ENCODE measurements around the gene NFATC3. TPM values are rescaled to one million over a fixed set of nuclear protein-coding genes. Genes with fewer than 3 reads are reported as not detected.
A peak's percentile ranks its signal among the peaks of the same experiment; 100 is the strongest.

The NFATC3 gene
- total RNA-seq, 2 donors from 2014 or later: 22.5 to 29.3 TPM

DNA sequence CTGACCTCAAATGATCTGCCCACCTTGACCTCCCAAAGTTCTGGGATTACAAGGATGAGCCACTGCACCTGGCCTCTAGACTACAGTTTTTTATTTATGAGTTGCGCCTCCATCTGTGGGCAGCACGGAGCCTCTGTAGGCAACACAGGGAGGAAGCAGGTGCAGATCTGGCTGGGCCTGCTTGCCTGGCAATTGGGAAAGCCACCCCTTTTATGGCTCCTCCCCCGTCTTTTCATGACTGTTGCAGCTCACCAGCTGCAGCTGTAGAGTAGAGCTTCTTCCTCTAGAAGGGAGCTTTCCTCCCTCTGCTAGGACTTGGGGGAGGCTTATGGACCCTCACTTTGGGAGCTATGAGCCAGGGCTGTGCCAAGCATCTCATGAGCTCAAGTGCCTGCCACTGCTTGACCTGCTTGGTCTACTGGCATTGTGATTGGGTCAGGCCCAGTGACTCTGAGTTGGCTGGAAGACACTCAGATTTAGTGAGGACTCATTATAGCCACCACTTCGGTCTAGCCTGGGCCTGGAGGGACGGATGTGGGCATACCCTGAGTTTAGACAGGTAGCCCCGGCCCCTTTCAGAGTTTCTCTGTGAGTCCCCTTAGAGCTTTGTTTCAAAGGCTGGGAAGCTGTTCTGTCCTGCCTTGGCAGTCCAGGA is 172.2 kb downstream of the NFATC3 start:
- intact Hi-C loops (cut with DNase I): no loop called here
- TF ChIP-seq CTCF (IDR thresholded peaks at IDR 0.05): no peak
- peak; percentile 59 for DNase-seq
- peak overlapping the region; percentile 80 for H3K27ac ChIP-seq
- no peaks in the 10 kb centered on the region for H3K9me3 ChIP-seq
- H3K36me3 ChIP-seq: no peaks in the 10 kb centered on the region
- H3K4me3 ChIP-seq: no peak overlapping the region
- no peaks in the 10 kb centered on the region for H3K27me3 ChIP-seq
- H3K9ac ChIP-seq (ENCODE audit: low read depth in 2 of 2, low read length in 2 of 2): peak overlapping the region in 1 of 2 donors; percentile 52
- H3K4me1 ChIP-seq: peaks cover 11% of the 10 kb centered on the region

- TF ChIP-seq CTCF (IDR thresholded peaks at IDR 0.05): no peak
- no peaks in the 10 kb centered on the region for H3K27me3 ChIP-seq
- peaks cover 11% of the 10 kb centered on the region for H3K4me1 ChIP-seq
- peak overlapping the region; percentile 80 for H3K27ac ChIP-seq
- intact Hi-C loops (cut with DNase I): no loop called here
- no peaks in the 10 kb centered on the region for H3K36me3 ChIP-seq
- H3K9ac ChIP-seq (ENCODE audit: low read depth in 2 of 2, low read length in 2 of 2): peak overlapping the region in 1 of 2 donors; percentile 52
- no peaks in the 10 kb centered on the region for H3K9me3 ChIP-seq
- H3K4me3 ChIP-seq: no peak overlapping the region
- DNase-seq: peak; percentile 65
These were observed 173.0 kb downstream of the NFATC3 start for GRCh38 chr16:68257906-68258800.

GRCh38 chr16:68259007-68259825 is 174.0 kb downstream of the NFATC3 start:
- no peaks in the 10 kb centered on the region for H3K36me3 ChIP-seq
- H3K9ac ChIP-seq (ENCODE audit: low read depth in 2 of 2, low read length in 2 of 2): no peak overlapping the region

GRCh38 chr16:68263559-68264127 is 178.5 kb downstream of the NFATC3 start:
- peaks cover 6% of the 10 kb centered on the region for H3K4me1 ChIP-seq
- H3K27ac ChIP-seq: peak overlapping the region; percentile 91
- H3K9ac ChIP-seq (ENCODE audit: low read depth in 2 of 2, low read length in 2 of 2): peak overlapping the region; percentile 84 to 98
- peak overlapping the region; percentile 83 for H3K4me3 ChIP-seq
- TF ChIP-seq CTCF (IDR thresholded peaks at IDR 0.05): no peak
- no peaks in the 10 kb centered on the region for H3K9me3 ChIP-seq
- intact Hi-C loops (cut with DNase I): loop anchor here (2.0 to 5.0 kb wide), 2 partner anchors 49 to 63 kb away; partner anchors contain the start of genes PRMT7 and SLC7A6OS
- no peaks in the 10 kb centered on the region for H3K36me3 ChIP-seq
- no peak for DNase-seq
- no peaks in the 10 kb centered on the region for H3K27me3 ChIP-seq

More at GRCh38 chr16:68259007-68259825, 174.0 kb downstream of the NFATC3 start:
- Histone ChIP-seq H3K4me1 (peaks cover 11% of the 10 kb centered on the region), H3K27ac (no peak overlapping the region), H3K27me3 (no peaks in the 10 kb centered on the region), H3K4me3 (no peak overlapping the region), H3K9me3 (no peaks in the 10 kb centered on the region)
- no peak for DNase-seq
- intact Hi-C loops (cut with DNase I): no loop called here
- no peak for TF ChIP-seq CTCF (IDR thresholded peaks at IDR 0.05)
